Suprapubic skin (tissue), 4 donors: ENCODE data around the gene GLP2R. TPM values are rescaled to one million over a fixed set of nuclear protein-coding genes. Genes with fewer than 3 reads are reported as not detected.

Experiments
- DNase-seq, 2 donors: peaks; one replicate each; pipeline ENCODE4 v3.0.0-alpha.2; 2019; ENCODE audit warnings: low spot score in 2 of 2
- H3K27ac ChIP-seq: fragments of 200-600 bp; sonication (generic); one replicate; pipeline ENCODE4 v1.5.1; 2019
- H3K27me3 ChIP-seq: fragments of 200-600 bp; sonication (generic); one replicate; pipeline ENCODE4 v1.5.1; 2019
- H3K36me3 ChIP-seq: fragments of 200-600 bp; sonication (generic); one replicate; pipeline ENCODE4 v1.5.1; 2019
- H3K4me1 ChIP-seq: fragments of 200-600 bp; sonication (generic); one replicate; pipeline ENCODE4 v1.5.1; 2019
- H3K4me3 ChIP-seq: fragments of 200-600 bp; sonication (generic); one replicate; pipeline ENCODE4 v1.5.1; 2019; ENCODE audit warnings: mild to moderate bottlenecking
- H3K9me3 ChIP-seq: fragments of 200-600 bp; sonication (generic); one replicate; pipeline ENCODE4 v1.5.1; 2019
- CTCF ChIP-seq, 2 donors: fragments of 200-600 bp in 1 of 2; fragments of 450-650 bp in 1 of 2; sonication (generic) in 1 of 2; IDR thresholded peaks; one replicate each; pipeline ENCODE4 v1.5.1; 2016 to 2019; ENCODE audit warnings: antibody characterized with exemption in 2 of 2, mild to moderate bottlenecking in 1 of 2, moderate library complexity in 1 of 2
- EP300 ChIP-seq: sonication (generic); formaldehyde crosslinking; IDR thresholded peaks from one replicate; pipeline ENCODE4 v1.6.1; 2017; ENCODE audit warnings: antibody characterized with exemption
- POLR2A ChIP-seq, 2 donors: fragments of 450-650 bp; IDR thresholded peaks; one replicate each; pipeline ENCODE4 v1.6.1; 2017; ENCODE audit warnings: antibody characterized with exemption in 2 of 2, mild to moderate bottlenecking in 2 of 2, moderate library complexity in 2 of 2
- POLR2AphosphoS5 ChIP-seq, 3 donors: sonication (generic); formaldehyde crosslinking; IDR thresholded peaks; one replicate each; pipeline ENCODE4 v1.6.1; 2017; ENCODE audit warnings: antibody characterized with exemption in 3 of 3
- WGBS: methylation state at CpG from one replicate; pipeline ENCODE4 v1.1.5; 2018; 5-methylcytosine and 5-hydroxymethylcytosine counted together
- total RNA-seq, 4 donors: library from RNA; depleted of rRNA; stranded (reverse); fragments of >200 nt; gene quantifications; one replicate each; pipeline ENCODE4 v1.1.0, GENCODE V29; 2016

Gene GLP2R
- total RNA-seq, 4 donors from 2014 or later = 0.40 to 0.76 (median 0.49) TPM; not detected in 1

DNA sequence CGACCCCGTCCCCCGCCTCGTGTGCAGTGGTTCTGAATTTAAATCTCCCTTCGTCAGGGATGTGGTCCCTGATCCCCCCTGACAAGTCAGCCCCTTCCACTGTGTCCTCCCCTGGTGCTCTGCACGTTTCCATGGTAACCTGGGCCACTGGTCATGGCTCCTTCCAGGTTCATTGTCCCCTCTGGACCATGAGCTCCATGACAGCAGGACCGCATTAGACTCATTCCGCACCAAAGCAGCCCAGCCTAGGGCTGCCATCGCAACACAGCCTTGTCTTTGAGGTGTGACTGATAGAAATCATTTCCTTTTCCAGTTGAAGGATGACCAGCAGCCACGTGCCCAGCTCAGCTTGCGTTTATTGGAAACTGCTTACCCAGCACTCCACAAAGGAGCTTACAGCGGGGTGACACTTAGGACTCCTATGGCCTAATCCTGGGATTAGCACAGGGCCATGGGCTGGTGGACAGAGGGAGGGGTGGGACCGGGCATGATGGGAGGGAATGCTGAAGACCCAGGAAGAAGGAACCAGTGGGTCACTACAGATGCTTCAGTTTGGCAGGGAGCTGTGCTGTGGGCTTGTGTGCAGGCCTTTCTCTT, 71.7 kb downstream of the GLP2R start:
- peaks cover 4% of the 10 kb centered on the region for H3K27me3 ChIP-seq
- H3K36me3 ChIP-seq = no peaks in the 10 kb centered on the region
- DNase-seq = no peak
- no peak overlapping the region for H3K4me3 ChIP-seq
- peaks cover 3% of the 10 kb centered on the region for H3K4me1 ChIP-seq
- TF ChIP-seq EP300 (no peak), CTCF (IDR thresholded peaks at IDR 0.05) (no peak), POLR2AphosphoS5 (IDR thresholded peaks at IDR 0.05) (no peak), POLR2A (IDR thresholded peaks at IDR 0.05) (no peak)
- 84% methylated on average over 13 of the region's 13 CpGs for WGBS
- no peak overlapping the region for H3K27ac ChIP-seq
- H3K9me3 ChIP-seq = no peaks in the 10 kb centered on the region

GRCh38 chr17:9898812-9899211, 73.1 kb downstream of the GLP2R start:
- WGBS = 92% methylated on average over 8 of the region's 8 CpGs
- Histone ChIP-seq H3K27ac (no peak overlapping the region), H3K36me3 (no peaks in the 10 kb centered on the region), H3K4me3 (no peak overlapping the region), H3K4me1 (peaks cover 3% of the 10 kb centered on the region), H3K27me3 (peaks cover 4% of the 10 kb centered on the region), H3K9me3 (no peaks in the 10 kb centered on the region)
- peak in 1 of 2 donors; percentile 19 for DNase-seq
- TF ChIP-seq POLR2A (IDR thresholded peaks at IDR 0.05) (no peak), CTCF (IDR thresholded peaks at IDR 0.05) (no peak), POLR2AphosphoS5 (IDR thresholded peaks at IDR 0.05) (no peak), EP300 (no peak)

- peak overlapping the region; percentile 49 for H3K27ac ChIP-seq
- TF ChIP-seq EP300 (no peak), CTCF (IDR thresholded peaks at IDR 0.05) (no peak), POLR2A (IDR thresholded peaks at IDR 0.05) (no peak), POLR2AphosphoS5 (IDR thresholded peaks at IDR 0.05) (no peak)
- H3K4me1 ChIP-seq = peaks cover 3% of the 10 kb centered on the region
- no peaks in the 10 kb centered on the region for H3K9me3 ChIP-seq
- 52% methylated on average over 21 of the region's 21 CpGs for WGBS
- H3K36me3 ChIP-seq = no peaks in the 10 kb centered on the region
- peaks cover 4% of the 10 kb centered on the region for H3K27me3 ChIP-seq
- peak in 1 of 2 donors; percentile 66 for DNase-seq
- H3K4me3 ChIP-seq = no peak overlapping the region
Observed at GRCh38 chr17:9899280-9900043, 73.7 kb downstream of the GLP2R start.

GRCh38 chr17:9900044-9900594, 74.4 kb downstream of the GLP2R start:
- Histone ChIP-seq H3K4me3 (no peak overlapping the region), H3K9me3 (no peaks in the 10 kb centered on the region), H3K27me3 (peaks cover 3% of the 10 kb centered on the region), H3K36me3 (no peaks in the 10 kb centered on the region), H3K27ac (peak overlapping the region; percentile 49), H3K4me1 (peaks cover 3% of the 10 kb centered on the region)
- peak in 1 of 2 donors; percentile 30 for DNase-seq
- TF ChIP-seq POLR2A (IDR thresholded peaks at IDR 0.05) (no peak), CTCF (IDR thresholded peaks at IDR 0.05) (no peak), EP300 (no peak), POLR2AphosphoS5 (IDR thresholded peaks at IDR 0.05) (no peak)
- 39% methylated on average over 8 of the region's 8 CpGs for WGBS

DNA sequence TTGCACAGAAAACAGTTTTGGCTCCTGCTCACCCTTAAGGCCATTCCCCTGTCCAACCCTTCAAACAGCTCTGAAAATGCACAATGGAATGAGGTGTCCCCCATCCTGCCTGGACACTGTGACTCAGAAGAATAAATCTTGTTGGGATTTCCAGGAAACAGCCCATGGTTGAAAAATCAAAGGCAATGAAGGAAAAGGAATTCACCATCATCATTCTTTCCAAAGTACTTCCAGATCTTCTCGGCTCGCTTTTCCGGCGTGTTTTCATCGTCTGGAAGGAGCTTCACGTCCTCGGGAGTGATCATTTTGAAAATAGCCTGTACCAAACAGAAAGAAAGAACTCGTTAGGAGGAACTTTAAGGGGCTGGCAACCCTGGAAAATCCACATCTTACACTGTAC, 75.1 kb downstream of the GLP2R start:
- peak in 1 of 2 donors; percentile 33 for DNase-seq
- TF ChIP-seq POLR2AphosphoS5 (IDR thresholded peaks at IDR 0.05) = no peak
- TF ChIP-seq CTCF (IDR thresholded peaks at IDR 0.05) = no peak
- TF ChIP-seq EP300 = no peak
- no peak for TF ChIP-seq POLR2A (IDR thresholded peaks at IDR 0.05)
- H3K9me3 ChIP-seq = no peaks in the 10 kb centered on the region
- no peaks in the 10 kb centered on the region for H3K36me3 ChIP-seq
- no peaks in the 10 kb centered on the region for H3K27me3 ChIP-seq
- 36% methylated on average over 8 of the region's 8 CpGs for WGBS
- H3K4me1 ChIP-seq = peaks cover 3% of the 10 kb centered on the region
- H3K27ac ChIP-seq = peak overlapping the region; percentile 49
- H3K4me3 ChIP-seq = peak overlapping the region; percentile 12
